UCSD-AML1 (cell line): ENCODE results near the gene COL12A1.

Experiments
- DNase-seq: peaks from one replicate; lab custom pipeline; 2025; ENCODE audit not compliant: unreplicated experiment; lab: John Stamatoyannopoulos, UW

Gene COL12A1

DNA sequence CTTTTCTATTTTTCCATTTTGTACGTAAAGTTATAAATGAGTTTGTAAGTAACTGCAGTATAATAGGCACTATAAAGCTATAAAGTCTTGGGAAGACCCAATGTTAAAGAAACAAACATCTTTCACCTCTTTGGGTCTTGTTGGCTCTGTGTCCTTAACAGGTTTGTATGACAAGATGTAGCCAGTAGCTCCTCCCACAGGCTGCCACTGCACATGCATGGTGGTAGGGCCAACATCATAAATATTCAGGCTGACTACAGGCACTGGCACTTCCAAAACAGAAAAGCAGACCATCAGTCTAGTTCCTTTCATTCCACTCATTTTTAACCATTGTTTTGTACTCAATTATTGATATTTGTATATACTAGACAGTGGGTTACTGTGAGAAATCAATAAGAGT, 59.9 kb downstream of the COL12A1 start:
- no peak for DNase-seq

DNA sequence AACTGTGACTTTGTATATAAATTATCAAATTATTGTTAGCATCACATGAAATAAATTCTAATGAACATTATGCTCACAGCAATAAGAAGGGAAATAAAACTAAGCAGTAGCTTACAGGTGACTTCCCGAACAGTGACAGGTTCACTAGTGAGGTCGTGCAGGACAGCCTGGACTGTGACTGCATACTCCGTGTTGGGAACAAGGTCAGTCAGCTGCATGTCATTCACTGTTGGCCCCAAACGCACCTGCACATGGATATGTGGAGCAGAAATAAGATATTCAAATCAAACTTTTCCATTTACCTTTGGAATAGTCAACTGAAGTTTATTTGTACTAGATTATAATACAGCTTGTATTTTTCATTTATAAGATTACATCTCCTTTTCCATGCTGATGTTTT, 60.6 kb downstream of the COL12A1 start:
- no peak for DNase-seq

DNA sequence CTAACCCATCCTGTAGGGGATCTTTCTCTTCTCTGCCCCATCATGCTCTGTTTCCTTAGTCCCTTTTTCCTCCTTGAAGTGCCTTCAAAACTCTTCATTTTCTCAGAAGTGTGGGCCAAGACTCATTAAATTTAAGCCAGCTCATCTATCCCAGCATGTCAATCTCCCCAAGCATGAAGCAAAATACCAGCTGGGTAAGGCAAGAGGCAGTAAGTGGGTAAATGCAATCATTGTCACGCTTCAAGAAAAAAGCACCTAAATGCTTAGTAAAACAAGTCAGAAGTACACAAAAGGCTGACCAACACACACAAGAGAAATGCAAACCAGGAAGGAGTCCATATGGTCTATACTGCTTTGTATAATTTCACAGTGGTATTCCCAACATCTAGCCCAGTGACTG, 61.5 kb downstream of the COL12A1 start:
- DNase-seq: no peak

DNA sequence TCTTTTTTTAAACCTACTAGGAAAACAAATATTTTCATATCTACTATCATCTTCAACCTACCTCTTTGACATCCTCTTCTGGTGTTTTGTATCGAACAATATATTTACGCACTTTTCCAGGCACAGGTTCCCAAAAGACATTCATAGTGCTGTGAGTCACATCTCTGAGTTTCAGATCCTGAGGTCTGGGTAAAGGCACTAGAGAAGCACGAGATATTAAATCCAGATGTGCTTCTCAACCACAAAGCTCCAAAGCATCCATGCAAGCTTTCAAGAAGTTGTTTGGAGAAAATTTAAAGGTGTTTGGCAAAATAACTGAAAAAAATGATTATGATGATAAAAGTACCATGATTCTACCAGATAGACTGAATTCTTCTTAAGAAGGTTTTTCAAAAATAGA, 62.7 kb downstream of the COL12A1 start:
- DNase-seq: no peak

DNA sequence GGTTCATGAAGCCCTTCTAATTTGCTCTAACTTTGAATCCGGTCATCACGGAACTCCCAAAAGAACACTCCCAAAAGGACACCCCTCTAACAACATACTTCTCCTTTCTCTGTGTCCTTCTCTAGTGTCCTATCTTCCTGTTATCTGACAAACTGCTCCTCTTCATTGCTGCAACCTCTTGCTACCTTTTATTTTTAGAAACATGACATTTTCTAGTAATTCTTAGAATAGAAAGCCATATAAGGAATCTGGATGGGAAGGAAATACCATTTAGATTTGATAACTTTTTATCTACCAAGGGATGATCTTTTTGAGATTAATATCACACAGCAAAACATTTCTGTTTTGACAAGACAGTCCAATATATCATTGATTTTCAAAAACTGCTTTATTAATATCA, 63.1 kb downstream of the COL12A1 start:
- no peak for DNase-seq

DNA sequence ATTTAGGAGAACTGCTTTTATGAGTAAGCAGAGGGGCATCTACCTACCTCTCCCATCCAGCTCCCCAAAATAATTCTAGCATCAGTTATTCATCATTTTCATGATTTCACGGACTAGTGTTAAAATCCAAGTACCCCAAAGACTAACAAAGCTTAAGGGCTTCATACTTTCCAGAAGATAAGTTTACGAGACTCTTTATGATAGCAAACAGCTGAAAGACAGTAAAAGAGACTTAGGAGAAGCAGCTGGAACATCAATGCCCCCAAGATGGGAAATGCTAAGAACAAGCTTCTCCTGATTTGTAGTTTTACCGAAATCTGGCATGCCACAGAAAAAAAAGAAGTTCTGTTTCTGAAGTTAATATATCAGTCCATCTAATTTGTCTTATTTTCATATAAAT, 70.0 kb downstream of the COL12A1 start:
- no peak for DNase-seq

DNA sequence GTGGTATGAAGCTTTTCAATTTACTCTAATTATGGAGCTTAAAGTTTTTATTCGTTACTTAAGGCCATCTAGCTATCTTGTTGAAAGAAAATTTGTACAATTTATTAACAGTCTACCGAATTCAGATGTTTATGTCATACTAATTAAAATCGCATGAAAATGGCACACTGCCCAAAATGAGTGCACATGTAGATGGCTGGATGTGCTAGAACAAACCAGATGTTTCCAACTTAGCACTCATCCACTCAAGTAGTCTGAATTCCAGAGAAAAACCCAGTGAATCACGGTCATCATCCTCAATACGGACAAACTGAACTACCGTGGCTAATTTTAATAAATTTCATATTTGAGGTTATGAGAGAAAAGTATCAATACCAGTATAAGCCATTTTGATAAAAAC, 70.4 kb downstream of the COL12A1 start:
- DNase-seq: no peak

DNA sequence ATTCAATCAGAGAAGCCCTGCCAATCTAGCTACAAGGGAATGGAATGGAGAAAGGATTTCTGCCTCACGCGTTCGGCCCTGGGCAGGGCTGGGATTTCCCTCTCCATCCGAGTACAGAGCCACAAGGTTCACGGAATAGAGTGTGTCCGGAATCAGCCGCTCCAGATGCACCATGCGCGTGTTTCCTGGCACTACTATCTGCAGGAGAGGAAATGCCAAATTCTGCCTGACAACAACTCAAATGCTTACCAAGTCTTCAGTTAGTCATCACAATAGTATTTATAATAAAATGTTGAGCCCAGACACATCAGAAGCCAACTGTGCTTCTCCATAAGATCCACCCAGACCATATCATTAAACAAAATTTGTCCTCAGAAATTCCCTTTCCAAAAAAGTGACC, 75.1 kb downstream of the COL12A1 start:
- DNase-seq: no peak

DNA sequence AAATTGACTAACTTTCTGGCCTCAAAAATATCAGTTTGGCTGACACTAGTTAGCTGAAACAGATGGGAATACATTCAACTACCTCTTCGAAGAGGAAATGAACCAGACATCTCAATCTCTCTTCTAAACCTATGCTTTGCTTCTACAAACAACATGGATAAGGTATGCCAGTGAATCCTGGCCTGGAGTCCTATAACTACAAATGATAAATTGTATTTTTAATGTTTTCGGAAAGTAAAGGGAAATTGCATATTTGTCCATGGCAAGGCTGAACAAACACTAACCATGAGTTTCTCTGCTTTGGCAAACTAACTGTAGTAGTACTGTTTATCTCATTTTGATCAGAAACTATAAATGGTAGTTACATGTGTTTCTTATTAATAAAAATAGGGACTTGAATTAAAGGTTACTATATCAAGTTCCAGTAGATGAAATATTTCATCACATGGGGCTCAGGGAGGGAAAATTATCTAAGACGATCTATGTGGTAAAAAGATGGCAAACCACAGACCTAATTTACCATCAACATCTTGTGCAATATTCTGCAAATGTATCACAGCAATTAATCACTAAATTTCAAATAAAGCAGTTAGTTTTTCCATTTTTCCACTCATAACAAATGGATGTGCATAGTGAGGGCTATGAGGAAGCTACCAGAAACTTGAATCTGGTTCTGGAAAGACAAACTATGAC, 76.8 kb downstream of the COL12A1 start:
- no peak for DNase-seq

DNA sequence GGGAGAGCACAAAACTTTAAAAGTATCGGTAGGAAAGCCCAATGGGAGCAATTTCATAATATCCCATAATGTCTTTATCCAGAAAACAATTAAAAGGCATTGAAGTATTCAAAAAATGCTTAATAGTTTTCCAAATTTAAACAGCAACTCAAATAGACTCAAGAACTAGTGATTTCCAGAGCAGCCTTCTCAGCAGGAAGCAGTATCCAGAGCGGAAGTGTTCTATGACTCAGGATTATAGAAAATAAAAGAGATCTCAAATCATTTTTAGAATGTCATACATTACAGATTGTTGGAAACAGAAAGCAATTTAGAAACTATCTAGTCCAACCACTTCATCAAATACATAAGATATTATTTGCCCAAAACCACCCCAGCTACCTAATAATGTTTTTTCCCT, 79.3 kb downstream of the COL12A1 start:
- no peak for DNase-seq

DNA sequence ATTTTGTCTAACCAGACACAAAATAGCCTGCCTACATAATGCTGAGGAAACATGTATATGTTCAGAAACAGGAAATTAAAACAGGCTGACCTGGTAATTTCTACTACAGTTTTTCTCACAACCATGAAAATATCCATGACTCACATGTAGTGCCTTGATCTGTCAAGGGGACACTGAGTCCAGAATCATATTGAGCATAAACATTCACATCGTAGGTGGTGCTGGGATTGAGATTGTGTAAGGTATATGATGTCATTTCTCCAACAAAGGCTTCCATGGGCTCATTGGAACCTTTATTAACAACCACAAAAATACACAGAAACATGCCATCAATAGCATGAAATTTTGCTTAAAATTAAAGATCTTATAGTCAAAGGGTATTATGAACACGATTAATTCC, 80.9 kb downstream of the COL12A1 start:
- no peak for DNase-seq

DNA sequence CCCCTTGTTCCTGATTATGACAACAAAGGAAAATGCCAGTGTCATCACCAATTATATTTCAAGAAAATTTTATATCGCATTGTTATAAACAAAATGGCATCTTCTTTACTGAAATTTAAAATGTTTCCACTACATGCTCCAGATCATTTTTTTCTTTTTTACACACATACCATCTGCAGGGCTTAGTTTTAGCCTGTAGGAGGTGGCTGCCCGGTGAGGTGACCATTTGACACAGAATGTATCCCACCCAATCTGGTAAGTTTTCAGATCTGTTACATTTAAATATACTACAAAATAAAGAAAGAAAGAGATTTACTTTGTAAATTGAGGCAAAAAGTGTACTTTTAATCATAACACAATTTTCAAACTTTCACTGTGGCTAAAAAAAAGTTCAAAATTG, 81.8 kb downstream of the COL12A1 start:
- DNase-seq: no peak

DNA sequence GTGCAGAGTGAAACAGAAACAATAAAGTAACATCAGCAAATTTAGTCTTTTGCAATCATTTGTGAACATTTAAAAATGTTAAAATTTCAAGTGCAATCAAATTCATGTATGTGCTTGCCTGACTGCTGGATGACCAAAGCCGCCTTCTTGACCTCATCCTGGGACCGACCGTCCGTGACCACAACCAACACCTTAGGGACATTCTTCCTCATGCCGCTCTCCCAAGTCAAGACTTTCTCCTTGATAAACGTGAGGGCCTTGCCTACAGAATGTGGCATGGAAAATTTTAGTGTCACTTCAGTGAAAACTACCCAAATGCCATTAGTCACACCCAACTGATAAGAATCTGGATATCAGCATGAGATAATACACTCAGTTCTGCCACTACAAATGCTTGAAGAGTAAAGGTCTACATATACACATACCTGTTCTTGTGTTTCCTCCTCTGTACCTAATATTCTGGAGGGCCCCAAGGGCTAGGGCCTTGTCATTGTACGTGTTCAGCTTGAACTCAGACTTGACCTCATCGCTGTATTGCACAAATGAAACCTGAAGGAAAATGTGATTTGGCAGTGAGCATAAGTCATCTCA, 86.8 kb downstream of the COL12A1 start:
- no peak for DNase-seq

DNA sequence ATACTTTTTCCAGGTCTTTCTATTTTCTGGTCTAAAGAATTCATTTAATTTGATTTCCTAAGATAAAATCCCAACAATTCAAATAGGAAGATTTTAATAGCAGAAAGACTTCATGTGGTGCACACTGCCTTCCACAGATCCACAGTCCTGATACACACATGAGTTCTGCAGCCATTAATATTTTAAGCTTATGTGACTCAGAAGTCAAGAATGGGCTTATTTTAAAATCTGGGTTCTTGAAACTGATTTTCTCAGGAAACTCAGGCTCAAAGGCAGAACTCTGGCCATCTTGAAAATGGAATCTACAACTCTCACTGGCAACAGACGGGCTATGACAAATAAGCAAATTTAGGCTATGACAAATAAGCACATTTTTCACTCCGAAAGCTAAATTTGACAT, 88.2 kb downstream of the COL12A1 start:
- DNase-seq: no peak

DNA sequence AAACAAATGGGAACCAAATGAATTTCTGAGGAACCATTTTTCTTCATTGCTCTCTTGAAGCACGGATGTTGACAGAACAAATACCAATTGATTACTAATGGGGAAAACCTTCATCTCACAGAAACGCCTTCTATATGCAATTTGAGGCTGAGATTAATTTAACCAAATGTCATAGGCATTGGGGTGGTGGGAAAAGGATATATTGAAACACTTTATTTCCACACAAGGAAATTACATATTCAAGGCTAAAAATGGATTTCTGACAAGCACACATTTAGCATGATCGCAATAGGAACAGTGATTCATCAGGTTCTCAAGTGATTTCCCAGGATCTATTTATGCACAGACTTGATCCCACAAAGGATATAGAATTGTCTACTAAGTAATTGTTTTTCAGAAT, 88.9 kb downstream of the COL12A1 start:
- DNase-seq: no peak

DNA sequence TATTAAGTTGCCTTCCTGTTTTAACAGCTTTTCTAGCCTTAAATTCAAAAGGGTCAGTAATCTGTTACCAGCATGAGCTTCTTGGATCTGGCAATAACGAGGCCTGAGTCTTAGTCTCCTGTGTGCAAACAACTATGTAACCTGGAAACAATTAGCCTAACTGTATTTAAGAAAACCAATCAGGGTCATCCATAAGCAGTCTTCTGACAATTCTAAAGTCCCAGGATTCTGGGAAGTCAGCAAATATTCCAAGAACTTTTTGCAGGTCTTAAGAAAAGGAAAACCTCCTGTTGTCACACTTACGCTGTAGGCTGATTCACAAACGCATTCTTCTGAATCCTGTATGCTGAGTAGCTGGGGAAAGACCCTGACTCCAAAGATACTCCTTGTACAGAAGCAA, 90.4 kb downstream of the COL12A1 start:
- no peak for DNase-seq

DNA sequence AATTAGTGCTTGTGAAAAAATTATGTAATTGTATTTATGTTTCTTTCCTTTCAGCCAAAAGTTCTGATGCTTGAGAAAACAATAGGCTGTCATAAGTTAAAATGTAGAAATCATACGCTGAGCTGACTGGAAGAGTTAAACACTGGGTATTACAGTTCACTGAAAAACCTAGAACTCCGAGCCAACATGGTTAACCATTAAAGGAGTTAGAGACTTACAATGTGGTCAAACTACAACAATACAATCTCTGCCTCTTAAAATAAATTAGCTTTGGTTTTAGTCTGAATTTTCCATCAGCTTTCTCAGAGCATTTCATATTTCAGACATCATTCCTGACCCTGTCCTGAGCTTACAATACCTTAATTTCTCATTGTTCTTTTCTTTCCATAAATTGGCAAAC, 91.0 kb downstream of the COL12A1 start:
- DNase-seq: no peak

DNA sequence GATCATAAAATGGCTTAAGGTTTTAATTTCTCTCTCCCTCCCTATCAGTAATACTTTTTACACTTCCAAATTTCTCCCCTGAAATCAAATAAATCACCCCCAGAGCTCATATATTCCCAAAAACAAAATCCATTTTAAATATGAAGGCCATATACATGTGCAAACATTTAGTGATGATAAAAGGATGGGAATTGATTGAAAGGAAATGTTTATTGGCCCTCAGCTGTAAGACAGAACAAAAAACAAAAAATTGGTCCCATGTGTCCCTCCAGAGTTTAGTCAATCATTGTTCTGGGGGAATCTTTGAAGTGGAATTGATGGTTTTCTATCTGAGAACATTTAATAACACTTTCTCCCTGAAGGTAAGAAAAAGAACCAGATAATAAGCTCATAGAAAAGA, 91.7 kb downstream of the COL12A1 start:
- no peak for DNase-seq

DNA sequence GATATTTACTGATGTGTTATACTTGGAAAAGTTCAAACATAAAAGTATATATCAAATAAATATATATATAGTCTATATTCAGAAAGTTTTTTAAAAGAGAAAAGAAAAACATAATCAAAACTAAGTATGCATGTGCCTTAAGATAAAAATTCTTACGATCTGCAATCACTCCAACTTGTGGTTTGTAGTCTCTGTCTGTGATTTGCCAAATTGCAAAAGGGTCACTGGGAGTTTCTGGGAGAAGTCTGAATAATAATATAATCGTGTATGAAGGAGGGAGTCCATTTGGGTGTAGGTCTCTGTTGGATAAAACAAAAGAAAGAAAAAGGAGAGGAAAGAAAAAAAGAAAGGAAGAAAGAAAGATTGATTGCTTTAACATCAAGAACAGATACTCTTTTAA, 92.4 kb downstream of the COL12A1 start:
- no peak for DNase-seq

DNA sequence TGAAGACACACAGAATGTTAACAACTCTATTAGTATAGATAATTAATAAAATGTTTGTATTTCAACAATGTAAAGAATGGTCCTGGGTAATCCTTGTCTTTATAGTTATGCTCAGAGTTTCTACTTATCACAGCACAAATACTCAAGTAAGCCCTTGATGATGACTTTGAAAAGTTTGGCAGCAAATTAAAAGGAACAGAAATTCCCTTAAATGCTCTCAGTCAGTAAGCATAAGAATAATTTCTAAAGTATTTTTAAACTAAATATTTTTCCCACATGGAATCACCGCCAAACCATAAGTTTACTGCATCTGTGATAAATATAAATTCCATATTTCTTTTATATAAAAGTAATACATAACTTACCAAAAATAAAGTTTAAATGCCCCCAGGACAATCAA, 96.1 kb downstream of the COL12A1 start:
- no peak for DNase-seq

DNA sequence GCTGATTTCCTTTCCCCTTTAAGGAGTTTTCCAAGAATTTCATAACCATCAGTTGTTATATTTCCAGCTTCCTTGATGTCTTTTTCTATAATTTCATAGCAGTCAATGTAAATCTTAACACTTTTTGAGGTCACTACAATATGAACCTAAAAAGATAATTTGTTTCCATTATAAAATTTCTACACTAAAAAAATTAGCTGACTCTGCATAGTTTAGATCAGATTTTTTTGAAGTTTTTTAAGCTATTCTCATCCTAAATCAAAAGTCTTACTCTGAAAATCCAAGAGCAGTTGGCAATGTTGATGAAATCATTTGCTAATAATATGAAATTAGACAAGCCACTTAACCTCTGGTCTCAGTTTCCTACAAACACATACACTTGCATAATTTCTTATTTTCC, 96.8 kb downstream of the COL12A1 start:
- DNase-seq: no peak

DNA sequence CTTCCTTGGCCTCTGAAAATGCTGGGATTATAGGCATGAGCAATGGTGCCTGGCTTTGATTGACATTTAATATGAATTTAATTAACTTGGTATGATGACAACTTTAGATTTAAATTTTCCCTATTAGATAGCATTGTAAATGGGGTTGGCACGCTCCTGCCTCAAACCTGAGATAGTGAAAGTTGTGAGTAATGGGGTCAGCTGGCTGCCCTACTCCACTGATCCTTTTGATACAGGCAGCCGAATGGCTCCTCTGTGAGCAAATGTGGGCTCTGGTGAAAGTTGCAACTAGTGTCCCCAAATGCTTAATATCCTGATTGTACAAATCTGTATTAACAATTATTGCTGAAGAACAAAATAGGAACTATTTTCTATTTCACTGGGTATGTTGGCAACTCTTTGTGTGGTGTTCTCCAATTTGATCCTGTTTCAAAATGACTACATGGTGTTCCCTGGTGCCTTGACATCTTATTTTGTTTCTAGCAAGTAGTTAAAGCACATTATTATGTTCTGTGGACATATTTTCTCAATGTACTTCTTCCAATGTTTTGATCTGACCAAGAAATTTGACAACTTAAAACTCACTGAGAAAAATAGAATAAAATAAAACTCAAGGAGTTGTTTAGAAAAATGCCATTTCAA, 97.4 kb downstream of the COL12A1 start:
- no peak for DNase-seq

DNA sequence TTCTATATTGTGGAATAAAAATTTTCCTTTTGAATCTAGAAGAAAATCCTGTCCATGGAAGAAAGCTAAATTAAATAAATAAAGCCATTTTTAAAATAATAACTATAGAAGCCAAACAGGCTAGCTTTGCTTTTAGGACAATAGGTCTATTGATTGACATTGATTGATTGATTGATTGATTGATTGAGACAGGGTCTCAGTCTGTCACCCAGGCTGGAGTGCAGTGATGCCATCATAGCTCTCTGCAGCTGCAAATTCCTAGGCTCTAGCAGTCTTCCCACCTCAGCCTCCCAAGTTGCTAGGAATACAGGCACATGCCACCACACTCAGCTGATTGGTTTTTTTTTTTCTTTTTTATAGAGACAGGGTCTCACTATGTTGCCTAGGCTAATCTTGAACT, 97.9 kb downstream of the COL12A1 start:
- DNase-seq: no peak
